Superior temporal gyrus (tissue), 1 donor: ENCODE measurements around the gene GPR137.

Experiments used
- DNase-seq: peaks from one replicate; pipeline ENCODE4 v3.0.0-alpha.2; 2016; ENCODE audit errors: extremely low spot score

The GPR137 gene

DNA sequence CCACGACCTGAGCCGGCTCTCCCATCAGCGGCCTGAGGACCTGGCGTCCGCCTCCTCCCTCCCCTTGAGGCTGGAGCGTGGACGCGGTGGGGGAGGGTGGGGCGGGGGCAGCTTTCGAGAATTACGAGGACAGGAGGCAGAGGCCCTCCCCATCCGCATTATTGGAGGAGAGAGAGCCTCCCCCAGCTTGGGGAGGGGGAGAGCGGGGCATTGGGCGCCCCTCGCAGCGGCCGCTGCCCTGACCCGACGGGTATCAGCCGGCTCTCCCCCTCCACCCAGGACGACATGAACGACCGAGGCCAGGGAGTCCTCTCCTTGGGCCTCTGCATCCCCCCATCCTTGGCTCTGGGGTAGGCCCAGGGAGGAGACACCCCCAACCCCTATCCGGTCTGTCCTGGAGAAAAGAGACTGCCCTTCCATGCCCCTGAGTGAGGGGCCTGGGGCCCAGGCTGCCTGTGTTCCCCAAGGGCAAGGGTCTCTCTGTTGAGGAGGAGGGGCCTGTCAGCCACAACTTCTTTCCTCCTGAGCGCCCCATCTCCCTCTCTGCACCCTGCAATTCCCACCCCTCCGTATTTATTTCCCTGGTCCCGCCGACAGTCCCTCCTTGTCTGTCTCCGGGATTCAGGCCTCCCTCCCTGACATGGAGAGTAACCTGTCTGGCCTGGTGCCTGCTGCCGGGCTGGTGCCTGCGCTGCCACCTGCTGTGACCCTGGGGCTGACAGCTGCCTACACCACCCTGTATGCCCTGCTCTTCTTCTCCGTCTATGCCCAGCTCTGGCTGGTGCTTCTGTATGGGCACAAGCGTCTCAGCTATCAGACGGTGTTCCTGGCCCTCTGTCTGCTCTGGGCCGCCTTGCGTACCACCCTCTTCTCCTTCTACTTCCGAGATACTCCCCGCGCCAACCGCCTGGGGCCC, 495 bp downstream of the GPR137 start:
- no peak for DNase-seq

DNA sequence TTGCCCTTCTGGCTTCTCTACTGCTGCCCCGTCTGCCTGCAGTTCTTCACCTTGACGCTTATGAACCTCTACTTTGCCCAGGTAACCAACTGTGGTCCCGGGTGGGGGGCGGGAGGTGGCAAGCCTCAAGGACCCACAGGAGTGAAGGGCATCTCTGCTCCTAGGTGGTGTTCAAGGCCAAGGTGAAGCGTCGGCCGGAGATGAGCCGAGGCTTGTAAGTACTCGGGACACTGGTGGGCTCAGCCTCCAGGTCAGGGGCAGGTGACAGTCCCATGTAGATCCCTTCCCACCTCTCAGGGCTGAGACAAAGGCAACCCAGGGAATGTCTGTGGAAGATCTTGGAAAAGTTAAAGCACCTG, 1.1 kb downstream of the GPR137 start:
- no peak for DNase-seq

DNA sequence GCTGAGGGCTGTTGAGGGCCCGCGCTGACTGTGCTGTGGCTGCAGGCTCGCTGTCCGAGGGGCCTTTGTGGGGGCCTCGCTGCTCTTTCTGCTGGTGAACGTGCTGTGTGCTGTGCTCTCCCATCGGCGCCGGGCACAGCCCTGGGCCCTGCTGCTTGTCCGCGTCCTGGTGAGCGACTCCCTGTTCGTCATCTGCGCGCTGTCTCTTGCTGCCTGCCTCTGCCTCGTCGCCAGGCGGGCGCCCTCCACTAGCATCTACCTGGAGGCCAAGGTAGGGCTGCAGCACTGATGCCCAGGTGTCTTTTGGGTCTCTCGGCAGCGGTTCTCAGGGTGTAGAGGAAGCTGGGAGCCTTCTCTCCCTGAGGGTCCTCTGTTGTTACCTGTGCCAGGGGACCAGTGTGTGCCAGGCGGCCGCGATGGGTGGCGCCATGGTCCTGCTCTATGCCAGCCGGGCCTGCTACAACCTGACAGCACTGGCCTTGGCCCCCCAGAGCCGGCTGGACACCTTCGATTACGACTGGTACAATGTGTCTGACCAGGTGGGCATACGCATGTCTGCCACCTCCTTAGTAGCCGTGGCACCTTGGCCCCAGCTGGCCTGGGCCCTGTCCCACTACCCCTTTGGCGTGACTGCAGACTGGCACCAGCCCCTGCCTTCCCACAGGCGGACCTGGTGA, 2.2 kb downstream of the GPR137 start:
- no peak for DNase-seq

DNA sequence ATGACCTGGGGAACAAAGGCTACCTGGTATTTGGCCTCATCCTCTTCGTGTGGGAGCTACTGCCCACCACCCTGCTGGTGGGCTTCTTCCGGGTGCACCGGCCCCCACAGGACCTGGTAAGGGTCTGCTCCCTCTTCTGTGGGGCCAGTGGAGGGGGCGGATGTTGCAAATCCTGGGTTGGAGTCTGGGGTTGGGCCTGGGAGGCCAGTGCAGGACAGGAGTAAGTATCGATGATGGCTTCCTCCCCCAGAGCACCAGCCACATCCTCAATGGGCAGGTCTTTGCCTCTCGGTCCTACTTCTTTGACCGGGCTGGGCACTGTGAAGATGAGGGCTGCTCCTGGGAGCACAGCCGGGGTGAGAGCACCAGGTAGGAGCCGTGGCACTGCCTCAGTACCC, 2.7 kb downstream of the GPR137 start:
- no peak for DNase-seq

DNA sequence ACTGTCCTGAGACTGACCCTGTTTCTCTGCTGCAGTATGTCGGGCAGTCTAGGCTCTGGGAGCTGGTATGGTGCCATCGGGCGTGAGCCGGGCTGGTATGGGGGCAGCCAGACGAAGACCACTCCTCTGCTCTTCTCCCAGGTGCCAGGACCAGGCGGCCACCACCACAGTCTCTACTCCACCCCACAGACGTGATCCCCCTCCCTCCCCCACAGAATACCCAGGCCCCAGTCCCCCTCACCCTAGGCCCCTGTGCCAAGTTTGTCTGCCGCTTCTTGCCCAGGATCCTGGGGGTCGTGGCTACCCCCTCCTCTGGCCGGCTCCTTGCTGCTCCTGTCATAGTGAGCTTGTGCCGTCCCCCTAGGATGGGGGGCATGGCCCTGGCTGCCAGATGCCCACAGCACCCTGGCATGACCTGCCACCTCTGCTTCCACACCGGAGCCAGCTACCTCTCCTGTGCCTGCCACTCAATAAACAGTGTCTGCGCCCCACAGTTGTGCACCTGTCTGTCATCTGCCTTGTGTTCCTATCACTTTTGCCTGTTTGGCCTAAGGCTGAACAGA, 3.4 kb downstream of the GPR137 start:
- no peak for DNase-seq

DNA sequence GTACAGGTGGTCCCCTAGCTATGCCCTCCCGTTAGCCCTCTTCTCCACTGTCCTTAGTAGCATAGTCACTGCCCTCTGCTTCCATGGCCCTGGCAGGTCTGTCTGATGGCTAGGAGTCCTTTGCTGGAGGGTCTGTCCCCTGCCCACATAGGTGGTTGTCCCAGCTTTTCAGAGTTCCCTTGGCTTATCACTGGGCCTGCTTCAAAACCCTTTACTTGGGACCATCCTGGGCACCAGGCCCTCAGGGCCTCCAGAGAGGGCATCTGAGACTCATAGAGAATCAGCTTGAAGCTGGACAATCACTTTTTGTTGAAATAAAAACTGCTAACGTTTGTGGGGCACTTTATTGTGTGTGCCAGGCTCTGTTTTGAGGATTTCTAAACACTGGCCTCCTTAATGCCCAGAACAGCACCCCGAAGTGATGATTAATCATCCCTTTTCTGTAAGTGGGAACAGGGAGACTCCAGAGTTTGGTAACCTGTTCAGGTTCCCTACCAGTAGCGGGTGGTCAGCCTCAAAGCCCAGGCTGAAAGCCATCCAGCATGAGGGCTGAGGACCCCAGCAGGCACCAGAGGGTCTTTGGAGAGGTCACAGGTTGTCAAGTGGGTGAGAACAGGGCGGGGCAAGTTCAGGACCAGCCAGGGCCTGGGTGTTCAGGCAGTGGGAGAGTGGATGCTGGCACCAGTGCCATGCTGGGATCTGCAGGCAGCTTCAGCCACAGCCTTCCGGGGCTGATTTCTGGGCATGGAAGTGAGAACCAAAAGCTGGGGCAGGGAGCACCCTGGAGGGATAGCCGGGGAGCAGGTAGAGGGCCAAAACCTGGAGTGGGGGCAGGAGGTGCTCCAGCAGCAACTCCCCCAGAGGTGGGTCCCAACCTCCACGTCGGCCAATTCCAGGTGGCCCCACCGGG, 5.0 kb downstream of the GPR137 start:
- no peak for DNase-seq

DNA sequence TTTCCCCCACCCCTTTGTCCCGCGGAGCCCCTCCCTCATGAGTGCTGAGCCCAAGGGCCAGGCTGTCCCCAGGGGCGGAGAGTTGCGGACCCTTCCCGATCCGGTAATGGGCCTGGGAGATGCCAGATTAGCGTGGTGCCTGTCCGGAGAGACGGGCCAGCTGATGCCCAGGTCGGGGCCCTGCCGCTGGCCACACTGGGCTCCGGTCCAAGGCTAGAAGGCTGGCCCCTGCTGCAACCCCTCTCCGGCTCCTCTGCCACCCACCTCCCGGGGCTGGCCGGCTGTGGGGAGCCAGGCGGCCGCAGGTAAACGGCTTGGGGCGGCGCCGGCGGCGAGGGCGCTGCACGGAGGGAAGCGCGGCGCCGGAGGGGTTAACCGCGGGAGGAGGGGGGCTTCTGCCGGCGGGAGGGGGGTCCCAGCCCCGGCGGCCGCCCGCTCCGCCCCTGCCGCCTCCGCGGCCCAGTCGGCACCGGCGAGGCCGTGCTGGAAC, 5.7 kb downstream of the GPR137 start, which contains the start of gene KCNK4:
KCNK4 (plus strand) TSS at position 41 of the 490 bp plus-strand sequence. CDS start 1,717 bp downstream, outside the sequence.
- no peak for DNase-seq

DNA sequence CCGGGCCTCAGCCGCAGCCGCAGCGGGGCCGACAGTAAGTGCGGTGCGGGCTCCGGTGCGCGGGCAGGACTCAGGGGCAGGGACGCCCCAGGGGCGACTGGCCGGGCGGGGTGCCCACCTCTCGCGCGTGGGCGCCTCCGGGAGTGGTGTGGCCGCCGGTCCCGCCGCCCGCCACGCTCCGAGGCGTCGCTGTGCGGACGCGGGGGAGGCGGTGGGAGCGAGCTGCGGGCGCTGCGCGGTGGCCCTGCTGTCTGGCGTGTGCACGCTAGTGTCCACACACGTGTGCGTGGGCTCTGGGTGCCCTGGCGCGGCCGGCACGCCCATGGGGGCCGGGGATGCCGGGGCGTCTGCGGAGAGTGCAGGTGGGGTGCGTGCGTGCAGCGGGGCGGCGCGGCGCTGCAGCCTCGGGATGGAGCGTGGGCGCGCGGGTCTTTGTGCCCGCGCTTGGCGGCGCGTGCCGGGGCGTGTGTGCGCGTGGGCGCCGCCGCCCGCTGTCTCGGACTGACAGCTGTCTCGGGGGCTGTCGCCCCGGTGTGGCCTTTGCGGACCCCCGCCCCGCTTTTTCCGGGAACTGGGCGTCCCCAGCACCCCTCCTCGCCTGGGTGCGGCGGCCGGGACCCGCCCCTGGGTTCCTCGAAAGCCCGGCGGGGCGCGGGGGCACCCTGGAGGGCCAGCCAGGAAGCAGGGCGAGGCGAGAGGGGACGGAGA, 6.3 kb downstream of the GPR137 start:
- DNase-seq: no peak

DNA sequence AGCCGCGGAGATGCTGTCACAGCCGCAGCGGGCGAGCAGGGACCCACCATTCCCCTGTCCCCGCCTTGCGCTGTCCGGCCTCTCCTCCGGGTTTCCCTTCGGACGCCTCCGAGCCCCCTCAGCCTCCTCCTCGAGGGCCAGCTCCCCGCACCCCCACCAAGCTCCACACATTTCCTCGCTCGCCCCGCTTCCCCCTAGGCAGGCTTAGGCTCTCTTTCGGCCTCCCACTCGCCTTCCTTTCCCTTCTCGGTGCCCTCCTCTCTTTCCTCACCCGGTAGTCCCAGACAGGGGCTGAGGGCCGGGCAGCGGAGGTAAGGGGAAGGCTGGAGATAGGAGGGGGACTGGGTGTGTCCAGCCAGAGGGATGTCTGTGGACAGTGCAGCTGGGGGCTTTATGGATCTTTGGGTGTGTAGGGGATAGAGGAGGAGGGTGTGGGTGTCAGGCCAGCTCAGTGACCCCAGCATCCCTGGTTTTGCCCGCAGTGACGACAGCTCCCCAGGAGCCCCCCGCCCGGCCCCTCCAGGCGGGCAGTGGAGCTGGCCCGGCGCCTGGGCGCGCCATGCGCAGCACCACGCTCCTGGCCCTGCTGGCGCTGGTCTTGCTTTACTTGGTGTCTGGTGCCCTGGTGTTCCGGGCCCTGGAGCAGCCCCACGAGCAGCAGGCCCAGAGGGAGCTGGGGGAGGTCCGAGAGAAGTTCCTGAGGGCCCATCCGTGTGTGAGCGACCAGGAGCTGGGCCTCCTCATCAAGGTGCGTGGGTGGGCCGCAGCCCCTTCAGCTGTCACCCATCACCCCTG, 7.0 kb downstream of the GPR137 start:
- DNase-seq: no peak

DNA sequence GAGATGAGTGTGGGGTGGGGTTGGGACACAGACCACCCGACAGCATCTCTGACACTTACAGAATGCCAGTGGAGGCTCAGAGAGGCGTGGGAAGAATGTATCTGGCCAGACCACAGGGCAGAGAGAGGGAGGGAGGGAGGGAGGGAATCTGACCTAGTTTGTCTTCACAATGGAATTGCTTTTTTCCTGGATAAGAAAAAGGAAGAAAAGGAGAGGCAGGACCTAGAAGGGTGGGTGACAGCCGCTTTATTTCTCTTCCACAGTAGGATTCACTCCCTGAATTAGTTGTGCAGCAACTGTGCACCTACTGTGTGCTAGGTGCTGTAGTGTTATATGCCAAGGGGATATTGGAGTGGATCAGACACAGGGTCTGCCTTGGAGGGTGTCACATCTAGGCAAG, 9.1 kb downstream of the GPR137 start:
- DNase-seq: no peak

DNA sequence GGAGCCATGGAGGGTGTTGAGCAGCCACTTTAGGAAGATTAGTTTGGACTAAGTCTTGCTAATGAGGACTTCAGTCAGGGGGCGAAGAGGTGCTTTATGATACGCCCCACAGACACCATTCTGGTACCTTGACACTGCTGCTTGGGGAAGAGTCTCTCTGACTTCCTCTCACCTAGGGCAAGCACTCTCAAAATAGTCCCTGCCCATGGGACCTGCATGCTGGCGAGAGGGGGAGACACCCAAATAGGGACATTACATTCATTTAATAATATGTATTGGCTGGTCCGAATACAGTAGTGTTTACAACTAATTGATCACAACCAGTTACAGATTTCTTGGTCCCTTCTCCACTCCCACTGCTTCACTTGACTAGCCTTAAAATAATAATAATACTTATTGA, 10.1 kb downstream of the GPR137 start:
- no peak for DNase-seq

DNA sequence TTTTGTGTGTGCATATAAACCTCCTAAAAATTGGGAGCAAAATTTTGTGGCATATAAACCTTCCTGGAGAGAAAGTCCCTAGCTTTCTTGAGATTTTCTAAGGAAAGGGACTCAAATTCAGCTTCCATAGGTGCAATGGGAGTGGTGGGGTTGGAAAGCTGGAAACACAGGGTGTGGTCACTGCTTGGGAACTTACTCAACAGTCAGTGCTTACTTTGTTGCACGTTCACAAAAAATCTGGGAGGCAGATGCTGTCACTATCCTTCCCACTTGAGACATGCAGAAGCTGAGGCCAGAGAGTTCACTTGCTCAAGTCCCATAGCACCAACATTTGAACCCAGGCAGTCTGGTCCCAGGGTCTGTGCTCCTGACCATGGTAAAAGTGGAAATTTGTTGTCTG, 10.6 kb downstream of the GPR137 start:
- no peak for DNase-seq

DNA sequence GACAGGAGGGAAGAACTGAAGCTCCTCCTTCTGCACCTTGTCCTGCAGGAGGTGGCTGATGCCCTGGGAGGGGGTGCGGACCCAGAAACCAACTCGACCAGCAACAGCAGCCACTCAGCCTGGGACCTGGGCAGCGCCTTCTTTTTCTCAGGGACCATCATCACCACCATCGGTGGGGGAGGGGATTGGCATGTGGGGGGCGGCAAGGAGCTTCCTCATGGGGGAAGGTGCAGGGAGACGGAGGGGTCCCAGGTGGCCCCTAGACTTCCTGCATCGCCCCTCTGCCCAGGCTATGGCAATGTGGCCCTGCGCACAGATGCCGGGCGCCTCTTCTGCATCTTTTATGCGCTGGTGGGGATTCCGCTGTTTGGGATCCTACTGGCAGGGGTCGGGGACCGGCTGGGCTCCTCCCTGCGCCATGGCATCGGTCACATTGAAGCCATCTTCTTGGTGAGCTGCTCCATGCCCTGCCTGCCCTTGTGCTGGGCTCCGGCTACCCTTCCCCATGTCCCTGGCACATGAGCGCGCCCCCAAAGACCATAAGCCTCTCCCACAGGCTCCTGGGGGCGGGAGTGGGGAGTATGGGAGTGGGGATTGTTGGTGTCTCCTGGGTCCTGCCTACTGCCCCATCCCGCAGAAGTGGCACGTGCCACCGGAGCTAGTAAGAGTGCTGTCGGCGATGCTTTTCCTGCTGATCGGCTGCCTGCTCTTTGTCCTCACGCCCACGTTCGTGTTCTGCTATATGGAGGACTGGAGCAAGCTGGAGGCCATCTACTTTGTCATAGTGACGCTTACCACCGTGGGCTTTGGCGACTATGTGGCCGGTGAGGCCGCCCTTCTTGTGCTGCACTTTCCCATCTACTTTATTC, 11.4 kb downstream of the GPR137 start:
- no peak for DNase-seq

DNA sequence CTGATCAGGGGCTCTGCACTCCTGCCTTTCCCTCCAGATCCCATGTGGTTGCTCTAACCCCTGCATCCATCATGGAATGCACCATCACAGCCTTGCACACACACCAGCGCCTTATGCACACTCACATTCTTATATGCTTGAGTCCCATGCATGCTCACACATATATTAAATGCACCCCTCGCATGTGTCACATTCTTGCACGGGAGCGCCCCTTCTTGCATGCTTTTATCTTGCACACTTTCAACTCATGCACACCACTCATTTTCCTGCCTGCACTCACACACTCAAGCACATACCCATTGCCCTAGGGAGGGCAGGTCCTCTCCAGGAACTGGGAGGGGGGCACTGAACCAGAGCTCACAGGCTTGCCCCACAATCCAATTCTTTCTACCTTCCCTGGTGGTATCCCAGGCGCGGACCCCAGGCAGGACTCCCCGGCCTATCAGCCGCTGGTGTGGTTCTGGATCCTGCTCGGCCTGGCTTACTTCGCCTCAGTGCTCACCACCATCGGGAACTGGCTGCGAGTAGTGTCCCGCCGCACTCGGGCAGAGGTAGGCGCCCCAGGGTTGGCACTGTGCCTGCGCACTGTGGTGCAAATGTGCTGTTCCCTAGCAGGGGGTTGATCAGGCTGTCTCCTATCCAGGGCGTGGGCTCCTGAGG, 12.2 kb downstream of the GPR137 start:
- no peak for DNase-seq

DNA sequence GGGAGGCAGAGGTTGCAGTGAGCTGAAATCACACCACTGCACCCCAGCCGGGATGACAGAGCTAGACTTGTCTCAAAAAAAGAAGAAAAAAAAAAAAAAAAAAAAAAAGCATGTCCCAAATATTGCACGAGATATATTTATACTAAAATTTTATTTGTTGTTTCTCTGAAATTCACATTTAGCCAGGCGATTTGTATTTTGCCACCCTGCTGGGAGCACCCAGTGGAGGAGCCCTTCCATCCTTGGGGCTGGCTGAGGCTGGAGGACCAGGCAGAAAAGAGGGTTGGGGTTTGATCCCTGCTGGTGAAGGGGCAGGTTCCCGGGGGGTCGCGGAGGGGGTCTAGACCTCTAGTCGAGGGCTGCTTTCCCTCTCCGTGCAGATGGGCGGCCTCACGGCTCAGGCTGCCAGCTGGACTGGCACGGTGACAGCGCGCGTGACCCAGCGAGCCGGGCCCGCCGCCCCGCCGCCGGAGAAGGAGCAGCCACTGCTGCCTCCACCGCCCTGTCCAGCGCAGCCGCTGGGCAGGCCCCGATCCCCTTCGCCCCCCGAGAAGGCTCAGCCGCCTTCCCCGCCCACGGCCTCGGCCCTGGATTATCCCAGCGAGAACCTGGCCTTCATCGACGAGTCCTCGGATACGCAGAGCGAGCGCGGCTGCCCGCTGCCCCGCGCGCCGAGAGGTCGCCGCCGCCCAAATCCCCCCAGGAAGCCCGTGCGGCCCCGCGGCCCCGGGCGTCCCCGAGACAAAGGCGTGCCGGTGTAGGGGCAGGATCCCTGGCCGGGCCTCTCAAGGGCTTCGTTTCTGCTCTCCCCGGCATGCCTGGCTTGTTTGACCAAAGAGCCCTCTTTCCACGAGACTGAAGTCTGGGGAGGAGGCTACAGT, 13.6 kb downstream of the GPR137 start:
- peak; percentile 68 for DNase-seq

DNA sequence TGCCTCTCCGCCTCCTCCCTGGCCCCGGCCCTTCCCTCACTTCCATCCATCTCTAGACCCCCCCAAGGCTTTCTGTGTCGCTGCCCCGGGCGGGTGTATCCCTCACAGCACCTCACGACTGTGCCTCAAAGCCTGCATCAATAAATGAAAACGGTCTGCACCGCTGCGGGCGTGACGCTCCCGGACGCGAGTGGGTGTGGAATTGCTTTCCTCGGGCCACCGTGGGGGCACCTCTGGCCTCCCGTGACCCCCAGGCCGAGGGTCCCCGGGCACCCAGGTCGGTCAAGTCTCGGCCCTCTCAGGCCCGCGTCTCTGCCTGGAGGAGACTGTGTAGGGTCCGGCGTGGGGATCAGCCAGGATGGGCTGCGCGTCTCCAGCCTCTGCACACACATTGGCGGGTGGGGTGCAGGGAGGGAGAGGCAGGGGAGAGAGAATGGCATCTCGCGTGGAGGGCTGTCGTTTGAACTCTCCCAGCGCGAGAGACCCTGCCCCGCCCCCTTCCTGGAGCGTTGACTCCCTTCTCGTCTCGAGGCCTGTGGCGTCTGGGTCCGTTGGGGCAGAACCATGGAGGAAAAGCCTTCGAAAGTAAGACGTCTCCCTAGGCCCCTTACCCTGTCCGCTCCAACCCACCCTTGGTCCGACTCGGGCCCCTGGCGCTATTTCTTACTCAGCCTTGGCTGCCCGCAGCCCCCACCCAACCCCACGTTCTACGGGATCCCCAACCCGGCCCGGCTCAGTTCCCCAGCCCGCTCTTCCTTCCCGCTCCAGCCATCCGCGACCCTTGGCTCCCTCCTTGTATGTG, 14.4 kb downstream of the GPR137 start, which contains the start of gene CATSPERZ:
CATSPERZ (plus strand) TSS at position 512 of the 802 bp plus-strand sequence; CDS start at position 565, 53 bp downstream.
- DNase-seq: no peak
